ENCODE measurements around the gene ZNF575.
A peak's percentile ranks its signal among the peaks of the same experiment; 100 is the strongest.

Gene ZNF575

GRCh38 chr19:43524922-43525835, 7.8 kb upstream of the ZNF575 start:
- H3K27ac ChIP-seq (ENCODE audit: low read length, poor library complexity, severe bottlenecking), result peak overlapping the region; percentile 13
- WGBS, result 16% methylated on average over 11 of the region's 12 CpGs
- H3K27me3 ChIP-seq (ENCODE audit: control insufficient read depth in 1 of 2, insufficient read depth in 1 of 2, low read length in 2 of 2), result no peaks in the 10 kb centered on the region
- peaks cover 21% of the 10 kb centered on the region for H3K4me1 ChIP-seq (ENCODE audit: control insufficient read depth, insufficient read depth, low read depth, low read length)
- no peak overlapping the region for H2AK5ac ChIP-seq (ENCODE audit: low read length, severe bottlenecking)
- H3K9me3 ChIP-seq (ENCODE audit: control insufficient read depth, low read length), result no peaks in the 10 kb centered on the region
- peak overlapping the region; percentile 99 for H3K4me2 ChIP-seq (ENCODE audit: low read length, poor library complexity, severe bottlenecking)
- H3K23ac ChIP-seq (ENCODE audit: low read length in 2 of 2), result peak overlapping the region in 1 of 2 experiments; percentile 61
- peaks cover 0 to 5% of the 10 kb centered on the region in 2 experiments for H3K36me3 ChIP-seq (ENCODE audit: control insufficient read depth in 1 of 2, insufficient read depth in 2 of 2, low read depth in 1 of 2, low read length in 2 of 2)
- H3K4ac ChIP-seq (ENCODE audit: low read depth in 1 of 2, low read length in 2 of 2), result no peak overlapping the region
- H2BK120ac ChIP-seq (ENCODE audit: low read depth, low read length), result no peak overlapping the region
- DNase-seq, result peak; percentile 50
- H4K8ac ChIP-seq (ENCODE audit: low read length), result no peak overlapping the region
- H2BK12ac ChIP-seq (ENCODE audit: low read length in 2 of 2), result no peak overlapping the region
- peak overlapping the region; percentile 26 to 97 for H3K4me3 ChIP-seq (ENCODE audit: insufficient read depth in 1 of 2, low read depth in 1 of 2, low read length in 2 of 2)
- H2BK5ac ChIP-seq (ENCODE audit: low read depth, low read length, poor library complexity, severe bottlenecking), result no peak overlapping the region
- H3K18ac ChIP-seq (ENCODE audit: low read depth in 1 of 2, low read length in 2 of 2), result no peak overlapping the region
- H2AFZ ChIP-seq (ENCODE audit: low read depth, low read length), result no peak overlapping the region
- no peak overlapping the region for H3K14ac ChIP-seq (ENCODE audit: low read length in 2 of 2)
- peaks cover 21% of the 10 kb centered on the region for H3K79me1 ChIP-seq (replicated peaks; ENCODE audit: low read length, poor library complexity, severe bottlenecking)
- H2BK15ac ChIP-seq (ENCODE audit: low read depth, poor library complexity, severe bottlenecking), result no peak overlapping the region
- peak overlapping the region; percentile 93 for H3K9ac ChIP-seq (ENCODE audit: low read length)
- H4K91ac ChIP-seq (ENCODE audit: low read length), result no peak overlapping the region

- H2BK5ac ChIP-seq (ENCODE audit: low read depth, low read length, poor library complexity, severe bottlenecking), result no peak overlapping the region
- DNase-seq, result peak; percentile 44
- peak overlapping the region; percentile 39 for H4K91ac ChIP-seq (ENCODE audit: low read length)
- H3K9me3 ChIP-seq (ENCODE audit: control insufficient read depth, low read length), result no peaks in the 10 kb centered on the region
- H4K8ac ChIP-seq (ENCODE audit: low read length), result no peak overlapping the region
- H3K4ac ChIP-seq (ENCODE audit: low read depth in 1 of 2, low read length in 2 of 2), result peak overlapping the region in 1 of 2 experiments; percentile 51
- peaks cover 21% of the 10 kb centered on the region for H3K79me1 ChIP-seq (replicated peaks; ENCODE audit: low read length, poor library complexity, severe bottlenecking)
- H3K9ac ChIP-seq (ENCODE audit: low read length), result peak overlapping the region; percentile 93
- H3K4me1 ChIP-seq (ENCODE audit: control insufficient read depth, insufficient read depth, low read depth, low read length), result peaks cover 21% of the 10 kb centered on the region
- no peak overlapping the region for H3K14ac ChIP-seq (ENCODE audit: low read length in 2 of 2)
- H3K4me2 ChIP-seq (ENCODE audit: low read length, poor library complexity, severe bottlenecking), result peak overlapping the region; percentile 99
- H2BK12ac ChIP-seq (ENCODE audit: low read length in 2 of 2), result no peak overlapping the region
- H3K4me3 ChIP-seq (ENCODE audit: insufficient read depth in 1 of 2, low read depth in 1 of 2, low read length in 2 of 2), result peak overlapping the region; percentile 97 to 99
- 3% methylated on average over 26 of the region's 26 CpGs for WGBS
- H3K23ac ChIP-seq (ENCODE audit: low read length in 2 of 2), result peak overlapping the region in 1 of 2 experiments; percentile 75
- H3K27ac ChIP-seq (ENCODE audit: low read length, poor library complexity, severe bottlenecking), result no peak overlapping the region
- H2AFZ ChIP-seq (ENCODE audit: low read depth, low read length), result peak overlapping the region; percentile 96
- H3K36me3 ChIP-seq (ENCODE audit: control insufficient read depth in 1 of 2, insufficient read depth in 2 of 2, low read depth in 1 of 2, low read length in 2 of 2), result peaks cover 0 to 2% of the 10 kb centered on the region in 2 experiments
- peak overlapping the region; percentile 37 to 47 for H3K18ac ChIP-seq (ENCODE audit: low read depth in 1 of 2, low read length in 2 of 2)
- H2BK120ac ChIP-seq (ENCODE audit: low read depth, low read length), result no peak overlapping the region
- H2BK15ac ChIP-seq (ENCODE audit: low read depth, poor library complexity, severe bottlenecking), result no peak overlapping the region
- H2AK5ac ChIP-seq (ENCODE audit: low read length, severe bottlenecking), result no peak overlapping the region
- no peaks in the 10 kb centered on the region for H3K27me3 ChIP-seq (ENCODE audit: control insufficient read depth in 1 of 2, insufficient read depth in 1 of 2, low read length in 2 of 2)
These were observed 6.9 kb upstream of the ZNF575 start for GRCh38 chr19:43525836-43526771.

GRCh38 chr19:43526884-43527859, 5.8 kb upstream of the ZNF575 start, which contains the start of gene ETHE1:
ETHE1 (minus strand) TSS chr19:43527201; CDS start chr19:43527177, 24 bp downstream.
- Histone ChIP-seq H3K27ac (ENCODE audit: low read length, poor library complexity, severe bottlenecking) (no peak within 1 kb of the TSS), H3K14ac (ENCODE audit: low read length in 2 of 2) (peak within 1 kb of the TSS in 1 of 2 experiments; percentile 82), H3K4ac (ENCODE audit: low read depth in 1 of 2, low read length in 2 of 2) (peak within 1 kb of the TSS in 1 of 2 experiments; percentile 51), H2AK5ac (ENCODE audit: low read length, severe bottlenecking) (no peak within 1 kb of the TSS), H3K4me1 (ENCODE audit: control insufficient read depth, insufficient read depth, low read depth, low read length) (peaks cover 21% of the 10 kb centered on the region), H2BK120ac (ENCODE audit: low read depth, low read length) (no peak within 1 kb of the TSS), H4K91ac (ENCODE audit: low read length) (peak within 1 kb of the TSS; percentile 39), H3K27me3 (ENCODE audit: control insufficient read depth in 1 of 2, insufficient read depth in 1 of 2, low read length in 2 of 2) (no peaks in the 10 kb centered on the region), H2BK12ac (ENCODE audit: low read length in 2 of 2) (peak within 1 kb of the TSS; percentile 59 to 73), H3K9me3 (ENCODE audit: control insufficient read depth, low read length) (no peaks in the 10 kb centered on the region), H2BK5ac (ENCODE audit: low read depth, low read length, poor library complexity, severe bottlenecking) (no peak within 1 kb of the TSS), H2BK15ac (ENCODE audit: low read depth, poor library complexity, severe bottlenecking) (no peak within 1 kb of the TSS), H3K4me2 (ENCODE audit: low read length, poor library complexity, severe bottlenecking) (peak within 1 kb of the TSS; percentile 99), H3K36me3 (ENCODE audit: control insufficient read depth in 1 of 2, insufficient read depth in 2 of 2, low read depth in 1 of 2, low read length in 2 of 2) (no peaks in the 10 kb centered on the region), H3K4me3 (ENCODE audit: insufficient read depth in 1 of 2, low read depth in 1 of 2, low read length in 2 of 2) (peak within 1 kb of the TSS; percentile 97 to 99), H3K79me1 (replicated peaks; ENCODE audit: low read length, poor library complexity, severe bottlenecking) (peaks cover 19% of the 10 kb centered on the region), H4K8ac (ENCODE audit: low read length) (peak within 1 kb of the TSS; percentile 91), H3K9ac (ENCODE audit: low read length) (peak within 1 kb of the TSS; percentile 93), H2AFZ (ENCODE audit: low read depth, low read length) (peak within 1 kb of the TSS; percentile 96), H3K18ac (ENCODE audit: low read depth in 1 of 2, low read length in 2 of 2) (peak within 1 kb of the TSS; percentile 73 to 96), H3K23ac (ENCODE audit: low read length in 2 of 2) (peak within 1 kb of the TSS in 1 of 2 experiments; percentile 75)
- WGBS, result 4% methylated on average over 49 of the region's 54 CpGs
- peak; percentile 76 for DNase-seq

All from mesenchymal stem cell (in vitro differentiated cells and primary cell).